COLO668 (cell line): Measurements from ENCODE around the gene SLC35B1.

ENCODE experiments used
- DNase-seq: peaks from one replicate; lab custom pipeline; 2025; ENCODE audit not compliant: unreplicated experiment; lab: John Stamatoyannopoulos, UW

The SLC35B1 gene

DNA sequence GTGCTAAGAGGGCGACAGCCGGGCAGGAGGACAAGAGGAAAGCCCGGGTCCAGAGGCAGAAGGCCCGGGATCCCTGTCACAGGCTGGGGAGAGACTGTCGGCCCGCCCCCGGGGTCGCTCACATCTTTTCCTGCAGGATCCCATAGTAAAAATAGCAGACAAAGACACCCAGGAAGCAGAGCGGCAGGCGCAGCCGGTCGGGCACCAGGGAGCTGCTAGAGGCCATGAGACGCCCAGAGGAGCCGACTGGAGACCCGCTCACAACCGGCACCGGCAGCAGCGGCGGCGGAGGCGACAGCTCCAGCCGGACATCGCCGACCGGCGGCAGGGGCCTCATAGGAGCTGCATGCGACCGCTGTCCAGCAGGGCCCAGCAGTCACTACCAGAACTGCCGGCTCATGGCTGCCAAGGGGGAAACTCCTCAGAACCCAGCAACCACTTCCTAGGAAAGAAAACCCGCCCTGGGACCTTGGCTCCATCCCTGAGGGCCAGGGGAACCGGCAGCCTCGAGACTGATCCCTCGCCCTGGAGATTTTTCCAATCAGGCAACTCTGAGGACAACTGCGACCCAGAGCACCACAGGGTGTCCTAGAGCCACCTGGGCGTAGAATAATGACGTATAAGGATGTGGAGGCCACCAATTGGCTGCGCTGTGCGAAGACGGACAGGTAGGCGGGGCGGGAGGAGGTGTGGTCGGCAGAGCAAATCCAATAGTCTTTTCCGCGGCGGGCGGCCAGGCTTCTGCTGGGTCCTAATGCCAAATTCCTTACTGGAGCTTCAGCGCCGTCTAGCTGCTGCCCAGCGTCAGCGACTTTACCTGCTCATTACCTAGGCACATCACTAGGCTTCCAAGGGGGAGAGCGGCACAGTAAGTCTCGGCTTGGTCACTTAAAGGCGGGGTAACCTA is at the start of gene SLC35B1:
Gene SLC35B1 (minus strand): TSS at position 357 of the 907 bp plus-strand sequence. CDS start 131 bp downstream, at position 226.
- DNase-seq = peak; percentile 93

DNA sequence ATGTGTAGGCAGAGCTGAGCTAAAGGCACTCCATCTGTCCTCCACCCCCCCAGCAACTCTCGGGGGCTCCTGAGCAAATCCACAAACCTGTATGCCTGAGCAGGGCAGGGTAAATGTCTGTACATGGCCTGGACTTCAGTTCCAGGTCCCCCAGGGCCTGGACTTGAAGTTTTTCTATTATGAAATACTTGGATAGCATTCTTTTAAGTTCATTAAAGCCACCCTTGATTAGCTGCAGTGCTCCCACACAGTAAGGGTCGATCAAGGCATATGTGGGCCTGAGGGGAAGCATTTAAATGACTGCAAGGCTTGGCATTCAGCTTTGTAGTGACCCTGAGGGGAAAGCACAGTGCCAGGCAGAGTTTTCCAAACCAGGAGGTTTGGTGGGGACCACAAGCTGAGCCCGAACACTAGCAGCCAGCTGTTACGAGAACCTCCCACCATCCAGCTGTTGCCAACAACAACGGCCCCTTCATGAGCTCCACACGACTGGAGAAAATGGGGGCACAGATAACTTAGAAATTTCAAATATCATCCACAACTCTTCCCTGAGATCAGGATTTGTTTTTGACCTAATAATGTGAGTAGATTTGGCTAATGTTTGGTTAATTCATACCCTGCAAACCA is 49.5 kb upstream of the SLC35B1 start:
- no peak for DNase-seq

DNA sequence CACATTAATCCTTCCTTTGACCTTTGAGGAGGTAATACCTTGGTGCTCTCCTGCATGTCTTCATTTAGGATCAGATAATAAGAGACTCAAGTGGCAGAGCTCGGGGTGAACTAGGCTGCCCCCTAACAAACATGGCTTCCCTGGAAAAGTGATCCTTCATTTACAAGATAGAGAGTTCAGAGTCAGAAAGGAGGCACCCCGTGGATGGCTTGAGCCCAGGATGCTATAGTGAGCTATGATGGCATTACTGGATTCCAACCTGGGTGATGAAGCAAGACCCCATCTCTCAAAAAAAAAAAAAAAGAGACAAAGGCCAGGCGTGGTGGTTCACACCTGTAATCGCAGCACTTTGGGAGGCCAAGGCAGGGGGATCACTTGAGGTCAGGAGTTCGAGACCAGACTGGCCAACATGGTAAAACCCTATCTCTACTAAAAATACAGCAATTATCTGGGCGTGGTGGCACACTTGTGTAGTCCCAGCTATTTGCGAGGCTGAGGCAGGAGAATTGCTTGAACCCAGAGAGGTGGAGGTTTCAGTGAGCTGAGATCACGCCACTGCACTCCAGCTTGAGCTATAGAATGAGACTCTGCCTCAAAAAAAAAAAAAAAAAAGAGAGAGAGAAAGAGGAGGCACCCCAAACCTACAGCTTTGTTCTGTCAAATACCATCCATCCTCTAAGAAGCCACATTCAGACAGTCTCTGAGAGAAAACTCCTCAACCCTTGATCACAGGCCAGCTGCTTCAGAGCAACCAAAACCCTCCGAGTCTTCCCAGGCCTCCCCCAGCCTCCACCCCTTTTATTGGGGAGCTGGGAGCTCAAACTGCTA is 48.8 kb upstream of the SLC35B1 start:
- DNase-seq = no peak

DNA sequence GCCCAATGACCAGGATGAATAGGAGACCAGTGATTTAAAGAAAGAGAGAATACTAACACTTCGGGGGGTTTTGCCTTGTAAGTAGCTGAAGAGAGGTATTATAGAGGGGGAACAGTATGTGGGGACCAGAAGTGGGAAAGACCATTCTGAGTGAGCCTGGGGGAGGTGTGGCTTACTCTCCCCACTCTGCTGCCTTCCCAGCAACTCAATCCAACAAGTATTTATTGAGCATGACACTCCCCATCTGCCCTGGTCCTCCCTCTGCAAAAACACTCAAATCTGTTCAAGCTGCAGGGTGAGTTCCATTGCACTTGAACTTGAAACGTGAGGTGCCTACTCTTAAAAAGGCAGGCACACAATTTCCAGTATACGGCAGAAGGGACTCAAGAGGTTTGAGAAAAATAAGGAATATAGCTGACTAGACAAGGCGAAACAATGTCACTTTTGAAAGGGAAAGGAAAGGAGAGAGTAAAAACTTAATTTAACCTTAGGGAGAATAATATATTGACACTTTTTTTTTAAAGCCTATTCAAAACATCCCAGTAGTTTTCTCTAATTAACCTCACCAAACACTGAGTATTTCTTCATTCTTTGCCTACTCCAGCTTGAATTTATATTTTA is 48.0 kb upstream of the SLC35B1 start:
- DNase-seq = no peak

- no peak for DNase-seq
These were observed 46.2 kb upstream of the SLC35B1 start for GRCh38 chr17:49753959-49754391.

- no peak for DNase-seq
These were observed 44.7 kb upstream of the SLC35B1 start for GRCh38 chr17:49752508-49752907.

- DNase-seq = no peak
These were observed 42.0 kb upstream of the SLC35B1 start for GRCh38 chr17:49749730-49750129.

DNA sequence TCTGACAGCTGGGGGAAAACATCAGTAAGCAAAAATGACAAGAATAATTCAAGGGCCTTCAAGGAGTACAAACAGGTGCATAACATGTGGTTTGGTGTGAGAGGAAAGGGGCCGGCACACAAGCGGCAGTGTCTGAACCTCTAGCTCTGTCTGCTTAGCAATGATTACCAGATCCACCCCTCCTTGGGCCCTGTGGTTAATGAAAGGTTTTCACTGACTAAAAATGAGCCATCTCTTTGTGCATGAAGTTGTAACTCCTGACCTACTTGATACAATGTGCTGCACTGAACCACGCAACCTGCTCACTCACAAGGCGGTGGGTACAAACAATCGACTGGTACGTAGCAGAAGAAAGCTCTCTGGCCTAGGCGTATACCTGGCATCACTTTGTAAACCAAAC is 41.0 kb upstream of the SLC35B1 start:
- DNase-seq = no peak

DNA sequence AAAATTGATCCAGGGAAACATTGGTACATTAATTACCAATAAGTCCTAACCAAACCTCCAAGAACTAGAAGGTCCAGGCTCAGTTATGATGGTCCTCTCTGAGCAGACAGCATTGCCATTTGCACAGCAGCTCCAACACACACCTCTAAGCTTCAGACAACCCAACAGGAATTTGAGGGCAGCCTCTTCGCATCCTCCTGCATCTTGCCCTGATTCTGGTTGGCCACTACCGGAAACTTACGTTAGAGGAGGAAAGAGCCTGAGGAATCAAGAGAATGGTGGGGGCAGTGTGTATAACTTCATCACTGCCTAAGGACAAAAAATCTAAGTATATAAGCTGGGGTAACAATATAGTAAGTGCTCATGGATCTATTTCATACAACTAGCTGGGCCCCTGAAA is 40.5 kb upstream of the SLC35B1 start:
- DNase-seq = no peak

DNA sequence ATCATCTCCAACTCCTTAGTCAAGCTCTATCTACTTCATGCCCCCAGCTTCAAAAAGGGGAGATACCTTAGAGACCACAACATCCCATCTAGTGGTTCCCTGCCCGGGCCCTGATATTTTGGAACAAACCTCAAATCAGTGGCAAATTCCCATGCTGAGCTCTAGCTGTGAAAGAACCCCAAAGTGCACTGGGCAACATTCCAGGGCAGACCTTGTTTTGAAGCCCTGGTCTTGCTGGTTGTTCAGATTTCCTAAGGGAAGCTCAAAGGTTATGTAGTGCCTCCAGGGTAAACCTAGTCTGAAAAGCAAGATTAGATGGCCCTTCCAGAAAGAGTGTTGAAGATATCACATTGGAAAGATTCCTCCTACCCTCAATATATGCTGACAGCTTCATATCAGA is 39.9 kb upstream of the SLC35B1 start:
- DNase-seq = no peak

GRCh38 chr17:49746791-49747490 is 39.2 kb upstream of the SLC35B1 start:
- no peak for DNase-seq

DNA sequence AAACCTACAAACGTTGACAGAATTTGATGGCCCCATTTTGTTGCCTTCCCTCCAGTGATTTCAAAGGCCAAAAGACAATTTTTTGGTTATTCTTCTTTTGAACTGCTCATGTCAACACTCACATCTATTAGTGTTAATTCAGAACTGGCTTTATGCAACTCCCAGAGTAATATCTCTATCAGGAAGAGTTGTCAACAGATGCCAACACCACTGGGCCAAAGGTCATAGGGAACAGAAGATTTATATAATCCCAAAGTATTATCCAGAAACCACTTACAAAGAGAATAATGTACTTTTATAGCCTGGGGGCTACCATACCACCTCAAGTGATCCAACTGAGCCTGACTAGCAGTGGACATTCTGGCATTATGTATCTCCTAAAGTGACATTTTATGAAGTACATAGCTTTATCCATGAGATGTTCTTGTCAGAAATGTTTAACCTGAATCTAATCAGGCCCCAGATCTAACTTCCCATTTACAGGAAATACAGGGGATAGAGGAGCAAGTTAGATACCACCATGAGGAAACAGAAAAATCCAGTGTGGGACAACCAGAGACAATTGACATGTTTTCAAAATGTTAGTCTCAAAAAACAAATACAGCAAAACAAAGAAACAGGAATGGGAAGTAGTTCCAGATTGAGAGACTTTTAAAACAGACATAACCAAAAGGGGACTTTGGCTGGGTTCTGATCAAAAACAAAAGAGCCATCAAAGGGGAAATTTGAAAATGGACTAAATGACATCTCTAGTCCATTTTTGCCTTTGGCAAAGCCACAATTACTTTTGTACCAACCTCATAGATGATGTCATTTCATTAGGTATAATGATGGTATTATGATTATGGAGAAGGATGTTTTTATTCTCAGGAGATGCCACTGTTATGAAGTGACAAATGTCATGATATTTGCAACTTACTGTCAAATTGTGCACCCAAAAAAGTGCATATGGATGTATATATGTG is 37.7 kb upstream of the SLC35B1 start:
- no peak for DNase-seq

- DNase-seq = no peak
These were observed 34.4 kb upstream of the SLC35B1 start for GRCh38 chr17:49742166-49742638.

DNA sequence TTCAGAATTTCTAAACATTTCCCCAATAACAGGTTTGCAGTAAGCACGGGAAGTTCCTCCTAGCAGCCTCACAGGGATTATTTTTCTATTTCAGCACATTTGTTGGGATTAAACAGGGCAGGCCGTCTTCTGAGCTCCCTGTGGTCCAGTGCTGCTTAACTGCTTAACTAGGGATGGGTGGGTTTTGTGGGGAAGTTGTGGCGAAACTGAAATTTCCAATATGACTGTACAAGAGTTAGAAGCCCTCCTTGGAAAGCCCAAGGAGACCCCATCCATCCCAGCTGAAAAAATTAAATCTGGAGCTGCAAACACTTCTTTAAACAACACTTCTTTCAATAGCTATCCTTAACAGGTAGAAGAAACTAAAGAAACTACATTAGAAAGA is 33.9 kb upstream of the SLC35B1 start:
- DNase-seq = no peak

DNA sequence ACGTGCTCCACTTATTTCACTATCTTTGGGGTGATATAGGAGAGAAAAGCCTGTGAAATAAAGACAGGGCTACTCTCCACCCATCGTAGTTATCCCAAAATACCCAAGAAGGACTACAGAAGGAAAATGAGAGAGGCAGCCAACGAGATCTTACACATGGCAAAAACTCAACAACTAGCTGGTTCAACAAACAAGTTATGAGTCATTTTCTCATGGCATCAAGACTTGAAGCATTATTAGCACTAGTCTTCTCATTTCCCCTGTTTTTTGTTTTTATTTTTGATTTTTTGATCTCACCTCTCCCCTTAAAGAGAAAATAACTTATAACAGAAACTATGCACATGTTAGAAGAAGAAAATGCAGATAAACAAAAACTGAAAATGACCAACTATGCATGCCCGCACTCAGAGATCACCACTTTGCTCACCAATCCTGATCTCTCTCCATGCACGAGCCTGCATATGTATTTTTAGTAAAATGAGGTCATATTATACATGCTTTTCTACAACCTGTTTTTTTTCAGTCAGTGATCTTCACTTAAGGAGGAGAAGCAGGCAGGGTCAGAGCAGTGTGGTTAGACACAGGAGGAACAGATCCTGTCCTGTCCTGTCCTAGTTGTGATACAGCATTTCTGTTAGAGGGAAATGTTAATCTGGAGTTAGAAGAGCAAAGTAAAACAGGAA is 33.4 kb upstream of the SLC35B1 start:
- DNase-seq = no peak

- peak; percentile 84 for DNase-seq
These were observed 32.0 kb upstream of the SLC35B1 start for GRCh38 chr17:49739641-49740271.

GRCh38 chr17:49738456-49739163 is 30.8 kb upstream of the SLC35B1 start:
- DNase-seq = no peak
